Lung microvascular endothelial cell (primary cell): ENCODE results near the gene KMT2B. TPM values are rescaled to one million over a fixed set of nuclear protein-coding genes. Genes with fewer than 3 reads are reported as not detected.
"Not testable (repeated sequence)": the region's sequence is repeated elsewhere in the genome, so short reads cannot be mapped to it uniquely, and the experiment has no call there.

Source experiments
- DNase-seq, 2 donors: peaks; one replicate each; pipeline versions ENCODE4 v3.0.0 to v3.0.0-alpha.2; 2010; ENCODE audit warnings: low read depth in 2 of 2
- total RNA-seq: library from RNA; depleted of rRNA; stranded (reverse); fragments of >200 nt; gene quantifications from 2 replicates; pipeline ENCODE4 v1.2.1, GENCODE V29; 2014

Gene KMT2B
- total RNA-seq, 1 donor from 2014 or later = 4.0 TPM

- DNase-seq = peak in 1 of 2 donors; percentile 60
Measured at GRCh38 chr19:35755550-35756376, 38.0 kb downstream of the KMT2B start.

- DNase-seq = peak; percentile 31 to 37
Measured at GRCh38 chr19:35756377-35757230, 38.8 kb downstream of the KMT2B start, which contains the start of gene HSPB6. Gene HSPB6, minus strand, starts transcription at chr19:35757029. Its CDS starts 21 bp downstream, at chr19:35757008.

- DNase-seq = peak in 1 of 2 donors; percentile 67
Measured at GRCh38 chr19:35757231-35757748, 39.5 kb downstream of the KMT2B start.

GRCh38 chr19:35757749-35758608 is 40.2 kb downstream of the KMT2B start, which contains the start of gene PROSER3:
Gene PROSER3, plus strand, starts transcription at chr19:35758176. Its CDS starts 40 bp downstream, at chr19:35758216.
- DNase-seq = peak; percentile 99 to 100

- DNase-seq = no peak
Measured at GRCh38 chr19:35759697-35760096, 41.9 kb downstream of the KMT2B start.

GRCh38 chr19:35760711-35761349 is 43.0 kb downstream of the KMT2B start:
- DNase-seq = no peak

GRCh38 chr19:35764432-35765315 is 46.9 kb downstream of the KMT2B start:
- DNase-seq = no peak

- DNase-seq = no peak
Measured at GRCh38 chr19:35766571-35767104, 48.8 kb downstream of the KMT2B start.

- DNase-seq = no peak
Measured at GRCh38 chr19:35767288-35768081, 49.7 kb downstream of the KMT2B start.

GRCh38 chr19:35768082-35768421 is 50.2 kb downstream of the KMT2B start:
- no peak for DNase-seq

GRCh38 chr19:35772362-35772761 is 54.6 kb downstream of the KMT2B start:
- DNase-seq = not testable (repeated sequence)

GRCh38 chr19:35773020-35773806 is 55.4 kb downstream of the KMT2B start:
- no peak for DNase-seq

- DNase-seq = no peak
Measured at GRCh38 chr19:35774274-35775045, 56.7 kb downstream of the KMT2B start.

- DNase-seq = no peak
Measured at GRCh38 chr19:35775046-35775297, 57.2 kb downstream of the KMT2B start.

- DNase-seq = peak; percentile 94 to 97
Measured at GRCh38 chr19:35775298-35776101, 57.7 kb downstream of the KMT2B start, which contains the start of gene ARHGAP33. Gene ARHGAP33, plus strand, starts transcription at chr19:35775564. Its CDS starts 95 bp downstream, at chr19:35775659.

GRCh38 chr19:35776102-35776788 is 58.4 kb downstream of the KMT2B start:
- DNase-seq = no peak
